SK-N-SH (cell line): Measurements from ENCODE around the gene MYO9A. TPM values are rescaled to one million over a fixed set of nuclear protein-coding genes. Genes with fewer than 3 reads are reported as not detected.

Experiments
- CTCF ChIA-PET: fragments of 300-600, 350-600 bp; formaldehyde crosslinking; extraction: SDS; loops from one replicate; lab custom pipeline; 2021; lab: Yijun Ruan, JAX
- POLR2A ChIA-PET: fragments of 350-600 bp; sonication (Branson Sonifier 250); formaldehyde crosslinking; extraction: SDS; loops from one replicate; lab custom pipeline; 2020; ENCODE audit warnings: antibody characterized with exemption, inconsistent platforms; lab: Yijun Ruan, JAX
- DNase-seq: peaks from one replicate; pipeline ENCODE4 v3.0.0; 2012
- H2AFZ ChIP-seq: fragments of 200-600 bp; sonication (generic); 2 replicates; pipeline ENCODE4 v1.8.1; 2016; ENCODE audit warnings: antibody characterized with exemption, mild to moderate bottlenecking, low read depth
- H3F3A ChIP-seq: fragments of 200-600 bp; sonication (generic); replicated peaks from 2 replicates; pipeline ENCODE3; 2016; ENCODE audit warnings: antibody characterized with exemption, mild to moderate bottlenecking; ENCODE audit not compliant: insufficient read depth
- H3K27ac ChIP-seq, 2 experiments: fragments of 200-500 bp in 1 of 2; fragments of 200-600 bp in 1 of 2; sonication (Bioruptor generic) in 1 of 2; sonication (generic), shearing (Covaris generic) in 1 of 2; 2 replicates each; pipeline versions ENCODE4 v1.5.1 to v1.6.1; 2014 to 2016; ENCODE audit warnings: low read depth in 2 of 2, inconsistent platforms in 1 of 2, low read length in 1 of 2, mild to moderate bottlenecking in 1 of 2, mixed read lengths in 1 of 2
- H3K27me3 ChIP-seq: fragments of 200-600 bp; sonication (generic), shearing (Covaris generic); 2 replicates; pipeline ENCODE4 v1.6.1; 2016; ENCODE audit warnings: mixed run types; ENCODE audit not compliant: insufficient read depth
- H3K36me3 ChIP-seq, 2 experiments: fragments of 200-500 bp in 1 of 2; fragments of 200-600 bp in 1 of 2; sonication (Bioruptor generic) in 1 of 2; sonication (generic) in 1 of 2; replicated peaks in 1 of 2; 2 replicates each; pipeline versions ENCODE3 to v1.5.1; 2014 to 2016; ENCODE audit warnings: low read length in 1 of 2, mild to moderate bottlenecking in 1 of 2; ENCODE audit not compliant: insufficient read depth in 2 of 2, control insufficient read depth in 1 of 2
- H3K4me1 ChIP-seq, 2 experiments: fragments of 200-500 bp in 1 of 2; fragments of 200-600 bp in 1 of 2; sonication (Bioruptor generic) in 1 of 2; sonication (generic), shearing (Covaris generic) in 1 of 2; 2 replicates each; pipeline versions ENCODE4 v1.5.1 to v1.6.1; 2014 to 2016; ENCODE audit warnings: low read depth in 1 of 2, low read length in 1 of 2, mixed run types in 1 of 2; ENCODE audit not compliant: insufficient read depth in 2 of 2, control insufficient read depth in 1 of 2
- H3K4me2 ChIP-seq: fragments of 200-600 bp; sonication (generic), shearing (Covaris generic); 2 replicates; pipeline ENCODE4 v1.6.1; 2017; ENCODE audit warnings: mixed run types
- H3K4me3 ChIP-seq, 2 experiments: fragments of 200-500 bp in 1 of 2; fragments of 200-600 bp in 1 of 2; sonication (Bioruptor generic) in 1 of 2; sonication (generic), shearing (Covaris generic) in 1 of 2; 2 replicates each; pipeline versions ENCODE4 v1.5.1 to v1.8.1; 2014 to 2016; ENCODE audit warnings: low read depth in 2 of 2, inconsistent platforms in 1 of 2, low read length in 1 of 2, mild to moderate bottlenecking in 1 of 2, mixed read lengths in 1 of 2, moderate library complexity in 1 of 2
- H3K79me2 ChIP-seq: fragments of 200-600 bp; sonication (generic); 2 replicates; pipeline ENCODE4 v1.8.1; 2017; ENCODE audit warnings: mild to moderate bottlenecking; ENCODE audit not compliant: insufficient read depth
- H3K9ac ChIP-seq: fragments of 200-600 bp; sonication (generic); 2 replicates; pipeline ENCODE4 v1.6.1; 2017; ENCODE audit warnings: mixed run types
- H3K9me2 ChIP-seq: fragments of 200-600 bp; sonication (generic); 2 replicates; pipeline ENCODE4 v1.6.1; 2017; ENCODE audit warnings: mixed run types
- H3K9me3 ChIP-seq: fragments of 200-600 bp; sonication (generic); 2 replicates; pipeline ENCODE4 v1.6.1; 2017; ENCODE audit warnings: mixed run types, mild to moderate bottlenecking, moderate library complexity
- H4K20me1 ChIP-seq: fragments of 200-600 bp; sonication (generic); 2 replicates; pipeline ENCODE4 v1.6.1; 2017; ENCODE audit warnings: mild to moderate bottlenecking, mixed run types; ENCODE audit not compliant: insufficient read depth
- CHD2 ChIP-seq: fragments of 150-350 bp; IDR thresholded peaks from 2 replicates; pipeline ENCODE4 v1.6.1; 2018; ENCODE audit warnings: low read length; ENCODE audit not compliant: partially characterized antibody
- CTCF ChIP-seq: fragments of 200-600 bp; sonication (generic); IDR thresholded peaks from 2 replicates; pipeline ENCODE4 v1.6.1; 2017; ENCODE audit warnings: antibody characterized with exemption, mild to moderate bottlenecking, moderate library complexity
- ELF1 ChIP-seq: IDR thresholded peaks from 2 replicates; pipeline ENCODE4 v1.4.0; 2012
- EZH2phosphoT487 ChIP-seq: fragments of 200-600 bp; sonication (generic); IDR thresholded peaks from 2 replicates; pipeline ENCODE4 v1.6.1; 2017; ENCODE audit warnings: low read depth, mixed run types, mild to moderate bottlenecking, antibody characterized with exemption, moderate library complexity, borderline replicate concordance
- FOXJ3 ChIP-seq: sonication (generic); formaldehyde crosslinking; IDR thresholded peaks from 2 replicates; pipeline ENCODE4 v1.5.1; 2020; ENCODE audit warnings: mild to moderate bottlenecking, missing genetic modification reagents
- GABPA ChIP-seq: IDR thresholded peaks from 2 replicates; pipeline ENCODE4 v1.4.0; 2012; ENCODE audit warnings: low read depth, mild to moderate bottlenecking
- GATA2 ChIP-seq: sonication (generic); formaldehyde crosslinking; IDR thresholded peaks from 2 replicates; pipeline ENCODE4 v1.5.0; 2020; ENCODE audit warnings: mild to moderate bottlenecking, missing genetic modification reagents
- IRF3 ChIP-seq: fragments of 150-350 bp; IDR thresholded peaks from 2 replicates; pipeline ENCODE4 v1.6.1; 2016; ENCODE audit warnings: mild to moderate bottlenecking, low read depth, low read length
- JUND ChIP-seq: IDR thresholded peaks from 2 replicates; pipeline ENCODE4 v1.4.0; 2012
- MEF2A ChIP-seq: IDR thresholded peaks from 2 replicates; pipeline ENCODE4 v1.4.0; 2012; ENCODE audit warnings: low read depth, borderline replicate concordance
- MXI1 ChIP-seq: IDR thresholded peaks from 2 replicates; pipeline ENCODE4 v1.6.1; 2012; ENCODE audit warnings: mild to moderate bottlenecking, low read depth, low read length, improper control_type of control experiment
- PBX3 ChIP-seq: IDR thresholded peaks from 2 replicates; pipeline ENCODE4; 2012
- POLR2AphosphoS5 ChIP-seq: IDR thresholded peaks from 2 replicates; pipeline ENCODE4 v1.6.1; 2012; ENCODE audit warnings: low read depth, low read length
- RAD21 ChIP-seq: IDR thresholded peaks from 2 replicates; pipeline ENCODE4 v1.6.1; 2012; ENCODE audit warnings: mild to moderate bottlenecking, low read length
- REST ChIP-seq: IDR thresholded peaks from 2 replicates; pipeline ENCODE4 v1.6.1; 2012; ENCODE audit warnings: mild to moderate bottlenecking, low read depth, low read length, moderate library complexity
- RXRA ChIP-seq: IDR thresholded peaks from 2 replicates; pipeline ENCODE4 v1.4.0; 2012; ENCODE audit warnings: low read depth, mild to moderate bottlenecking, borderline replicate concordance
- TEAD4 ChIP-seq: IDR thresholded peaks from 2 replicates; pipeline ENCODE4 v1.4.0; 2012; ENCODE audit warnings: mild to moderate bottlenecking, borderline replicate concordance; ENCODE audit not compliant: insufficient read depth
- USF1 ChIP-seq: IDR thresholded peaks from 2 replicates; pipeline ENCODE4 v1.4.0; 2012; ENCODE audit warnings: low read depth, borderline replicate concordance
- ZBTB33 ChIP-seq: IDR thresholded peaks from 2 replicates; pipeline ENCODE4 v1.4.0; 2012; ENCODE audit warnings: low read depth, borderline replicate concordance
- WGBS: methylation state at CpG from one replicate; pipeline ENCODE4 v1.1.6; 2017; ENCODE audit warnings: low lambda C conversion rate; 5-methylcytosine and 5-hydroxymethylcytosine counted together
- polyA plus RNA-seq, 3 experiments: library from polyadenylated mRNA; depleted of rRNA; stranded (reverse); fragments of >200 nt; gene quantifications; 2 replicates each; pipeline ENCODE4 v1.2.3, GENCODE V29; 2012

MYO9A gene
- polyA plus RNA-seq, 1 of the 3 experiments (the other 2 are of a cell fraction): 4.1 TPM

- no peak for TF ChIP-seq GATA2 (CRISPR knock-in tag)
These were observed 304.1 kb downstream of the MYO9A start (continued) for GRCh38 chr15:71813723-71814470.

- Histone ChIP-seq H3K36me3 (peaks cover 0 to 6% of the 10 kb centered on the region in 2 experiments), H3K4me1 (peaks cover 0 to 1% of the 10 kb centered on the region in 2 experiments; a peak in 1 of 4 replicates), H3K27me3 (no peaks in the 10 kb centered on the region), H3K27ac (no peak overlapping the region), H4K20me1 (no peaks in the 10 kb centered on the region), H3K79me2 (no peaks in the 10 kb centered on the region), H3K4me2 (no peak overlapping the region), H3K9me2 (no peaks in the 10 kb centered on the region), H3F3A (no peaks in the 10 kb centered on the region), H3K9ac (no peak overlapping the region), H3K9me3 (no peaks in the 10 kb centered on the region), H2AFZ (no peak overlapping the region), H3K4me3 (no peak overlapping the region)
- no peak for DNase-seq
- WGBS: 97% methylated on average over 5 of the region's 16 CpGs
- POLR2A ChIA-PET: no interaction called here
- CTCF ChIA-PET: interaction anchor here (2.1 kb wide), 1 partner anchor 12 kb away, joined by 13 read pairs; no protein-coding TSS in a partner anchor
- TF ChIP-seq ZBTB33 (no peak), RAD21 (no peak), USF1 (no peak), IRF3 (no peak), POLR2AphosphoS5 (no peak), PBX3 (no peak), GABPA (no peak), CTCF (no peak), FOXJ3 (CRISPR knock-in tag) (no peak), RXRA (no peak), MEF2A (no peak), EZH2phosphoT487 (no peak), REST (no peak), CHD2 (no peak), ELF1 (no peak), JUND (no peak), TEAD4 (no peak), MXI1 (no peak)
These were observed 304.8 kb downstream of the MYO9A start for GRCh38 chr15:71812966-71813722.
